Stimulated activated CD8-positive, alpha-beta memory T cell treated with anti-CD3 and anti-CD28 coated beads, Interleukin-15, amount 100 ng/mL, for 24 hours (primary cell): ENCODE results near the gene IQCB1.
"Not testable (repeated sequence)": the region's sequence is repeated elsewhere in the genome, so short reads cannot be mapped to it uniquely, and the experiment has no call there.

ENCODE experiments used
- DNase-seq: peaks from one replicate; pipeline ENCODE4 v3.0.0-alpha.2; 2020; ENCODE audit warnings: low read depth

The IQCB1 gene

GRCh38 chr3:121809249-121809648 is 25.6 kb downstream of the IQCB1 start:
- DNase-seq = no peak

GRCh38 chr3:121803771-121804320 is 31.0 kb downstream of the IQCB1 start:
- no peak for DNase-seq

GRCh38 chr3:121800906-121801305 is 34.0 kb downstream of the IQCB1 start:
- DNase-seq = no peak

GRCh38 chr3:121796970-121797369 is 37.9 kb downstream of the IQCB1 start:
- no peak for DNase-seq

- DNase-seq = no peak
These were observed 40.4 kb downstream of the IQCB1 start for GRCh38 chr3:121794264-121794983.

- no peak for DNase-seq
These were observed 41.8 kb downstream of the IQCB1 start for GRCh38 chr3:121793078-121793477.

- DNase-seq = no peak
These were observed 48.4 kb downstream of the IQCB1 start for GRCh38 chr3:121786485-121786884.

GRCh38 chr3:121782784-121783183 is 52.1 kb downstream of the IQCB1 start:
- not testable (repeated sequence) for DNase-seq

- DNase-seq = no peak
These were observed 53.2 kb downstream of the IQCB1 start for GRCh38 chr3:121781611-121782010.

GRCh38 chr3:121775095-121775494 is 59.8 kb downstream of the IQCB1 start:
- DNase-seq = not testable (repeated sequence)

- DNase-seq = no peak
These were observed 65.6 kb downstream of the IQCB1 start for GRCh38 chr3:121769246-121769645.

GRCh38 chr3:121768452-121768851 is 66.4 kb downstream of the IQCB1 start:
- DNase-seq = no peak

- no peak for DNase-seq
These were observed 75.2 kb downstream of the IQCB1 start for GRCh38 chr3:121759541-121760202.

- no peak for DNase-seq
These were observed 76.0 kb downstream of the IQCB1 start for GRCh38 chr3:121758727-121759450.

GRCh38 chr3:121757812-121758545 is 76.9 kb downstream of the IQCB1 start:
- DNase-seq = no peak

- DNase-seq = no peak
These were observed 77.6 kb downstream of the IQCB1 start for GRCh38 chr3:121757087-121757811.

- no peak for DNase-seq
These were observed 82.1 kb downstream of the IQCB1 start for GRCh38 chr3:121752772-121753171.

GRCh38 chr3:121752261-121752660 is 82.6 kb downstream of the IQCB1 start:
- DNase-seq = no peak

- no peak for DNase-seq
These were observed 84.8 kb downstream of the IQCB1 start for GRCh38 chr3:121750087-121750415.

GRCh38 chr3:121749276-121750086 is 85.4 kb downstream of the IQCB1 start, which contains the start of gene GOLGB1:
Gene GOLGB1, minus strand, starts transcription at chr3:121749741. Its CDS starts 18,770 bp downstream, at chr3:121730971.
- DNase-seq = peak; percentile 67
